Measurements from ENCODE around the gene TBC1D2B. TPM values are rescaled to one million over a fixed set of nuclear protein-coding genes. Genes with fewer than 3 reads are reported as not detected.

The TBC1D2B gene
- total and polyA plus RNA-seq, 5 donors from 2014 or later: 12.2 to 117 (median 17.6) TPM

GRCh38 chr15:78083687-78084448 lies 6.4 kb upstream of the TBC1D2B start:
- Mint-ChIP-seq H3K9me3 (no peaks in the 10 kb centered on the region), H3K36me3 (no peaks in the 10 kb centered on the region), H3K4me1 (peaks cover 0 to 6% (median 3%) of the 10 kb centered on the region in 4 donors), H3K27ac (no peak overlapping the region), H3K27me3 (no peaks in the 10 kb centered on the region), H3K4me3 (no peak overlapping the region)
- H3K36me3 ChIP-seq (ENCODE audit: control insufficient read depth, insufficient read depth, low read length): no peaks in the 10 kb centered on the region
- ATAC-seq (ENCODE audit: low read depth in 2 of 2): no peak
- H3K9me3 ChIP-seq (ENCODE audit: control insufficient read depth in 2 of 2, low read length in 2 of 2): no peaks in the 10 kb centered on the region
- no peaks in the 10 kb centered on the region for H3K4me1 ChIP-seq (ENCODE audit: control insufficient read depth, insufficient read depth, low read length, poor library complexity, severe bottlenecking)
- DNase-seq: peak in 1 of 3 donors; percentile 50
- H3K27me3 ChIP-seq (ENCODE audit: control insufficient read depth, insufficient read depth, low read length): no peaks in the 10 kb centered on the region
- no peak overlapping the region for H3K27ac ChIP-seq (ENCODE audit: insufficient read depth, low read length, poor library complexity, severe bottlenecking)
- no peak overlapping the region for H3K4me3 ChIP-seq (ENCODE audit: low read depth, low read length)

GRCh38 chr15:78083186-78083585 lies 5.7 kb upstream of the TBC1D2B start:
- ATAC-seq (ENCODE audit: low read depth in 2 of 2) (no peak), DNase-seq (no peak)
- no peak overlapping the region for H3K4me3 ChIP-seq (ENCODE audit: low read depth, low read length)
- no peaks in the 10 kb centered on the region for H3K36me3 Mint-ChIP-seq
- no peak overlapping the region for H3K27ac Mint-ChIP-seq
- no peaks in the 10 kb centered on the region for H3K27me3 Mint-ChIP-seq
- peaks cover 0 to 9% (median 5%) of the 10 kb centered on the region in 4 donors for H3K4me1 Mint-ChIP-seq
- H3K9me3 Mint-ChIP-seq: no peaks in the 10 kb centered on the region
- no peak overlapping the region for H3K27ac ChIP-seq (ENCODE audit: insufficient read depth, low read length, poor library complexity, severe bottlenecking)
- no peaks in the 10 kb centered on the region for H3K36me3 ChIP-seq (ENCODE audit: control insufficient read depth, insufficient read depth, low read length)
- no peaks in the 10 kb centered on the region for H3K27me3 ChIP-seq (ENCODE audit: control insufficient read depth, insufficient read depth, low read length)
- H3K4me3 Mint-ChIP-seq: no peak overlapping the region
- H3K4me1 ChIP-seq (ENCODE audit: control insufficient read depth, insufficient read depth, low read length, poor library complexity, severe bottlenecking): peaks cover 1% of the 10 kb centered on the region
- H3K9me3 ChIP-seq (ENCODE audit: control insufficient read depth in 2 of 2, low read length in 2 of 2): no peaks in the 10 kb centered on the region

GRCh38 chr15:78082743-78083110 lies 5.2 kb upstream of the TBC1D2B start:
- DNase-seq: no peak
- Histone ChIP-seq H3K36me3 (ENCODE audit: control insufficient read depth, insufficient read depth, low read length) (no peaks in the 10 kb centered on the region), H3K27me3 (ENCODE audit: control insufficient read depth, insufficient read depth, low read length) (no peaks in the 10 kb centered on the region), H3K9me3 (ENCODE audit: control insufficient read depth in 2 of 2, low read length in 2 of 2) (no peaks in the 10 kb centered on the region), H3K4me1 (ENCODE audit: control insufficient read depth, insufficient read depth, low read length, poor library complexity, severe bottlenecking) (peaks cover 6% of the 10 kb centered on the region), H3K4me3 (ENCODE audit: low read depth, low read length) (no peak overlapping the region), H3K27ac (ENCODE audit: insufficient read depth, low read length, poor library complexity, severe bottlenecking) (no peak overlapping the region)
- Mint-ChIP-seq H3K27ac (no peak overlapping the region), H3K4me3 (no peak overlapping the region), H3K9me3 (peaks cover 0 to 3% (median 0%) of the 10 kb centered on the region in 7 donors), H3K36me3 (no peaks in the 10 kb centered on the region), H3K27me3 (no peaks in the 10 kb centered on the region), H3K4me1 (peaks cover 0 to 13% (median 9%) of the 10 kb centered on the region in 4 donors)
- no peak for ATAC-seq (ENCODE audit: low read depth in 2 of 2)

- Mint-ChIP-seq H3K36me3 (no peaks in the 10 kb centered on the region), H3K4me3 (peak overlapping the region in 1 of 4 donors; percentile 48), H3K27ac (peak overlapping the region in 1 of 3 donors; percentile 45), H3K9me3 (peaks cover 0 to 3% (median 0%) of the 10 kb centered on the region in 7 donors), H3K4me1 (peaks cover 0 to 13% (median 9%) of the 10 kb centered on the region in 4 donors), H3K27me3 (no peaks in the 10 kb centered on the region)
- no peaks in the 10 kb centered on the region for H3K36me3 ChIP-seq (ENCODE audit: control insufficient read depth, insufficient read depth, low read length)
- H3K4me1 ChIP-seq (ENCODE audit: control insufficient read depth, insufficient read depth, low read length, poor library complexity, severe bottlenecking): peaks cover 7% of the 10 kb centered on the region
- no peak overlapping the region for H3K4me3 ChIP-seq (ENCODE audit: low read depth, low read length)
- no peaks in the 10 kb centered on the region for H3K27me3 ChIP-seq (ENCODE audit: control insufficient read depth, insufficient read depth, low read length)
- no peak for DNase-seq
- no peak for ATAC-seq (ENCODE audit: low read depth in 2 of 2)
- no peak overlapping the region for H3K27ac ChIP-seq (ENCODE audit: insufficient read depth, low read length, poor library complexity, severe bottlenecking)
- H3K9me3 ChIP-seq (ENCODE audit: control insufficient read depth in 2 of 2, low read length in 2 of 2): no peaks in the 10 kb centered on the region
Observed at GRCh38 chr15:78082106-78082742, 4.7 kb upstream of the TBC1D2B start.

- Histone ChIP-seq H3K4me1 (ENCODE audit: control insufficient read depth, insufficient read depth, low read length, poor library complexity, severe bottlenecking) (peaks cover 26% of the 10 kb centered on the region), H3K9me3 (ENCODE audit: control insufficient read depth in 2 of 2, low read length in 2 of 2) (no peaks in the 10 kb centered on the region), H3K4me3 (ENCODE audit: low read depth, low read length) (no peak overlapping the region), H3K36me3 (ENCODE audit: control insufficient read depth, insufficient read depth, low read length) (no peaks in the 10 kb centered on the region), H3K27me3 (ENCODE audit: control insufficient read depth, insufficient read depth, low read length) (no peaks in the 10 kb centered on the region), H3K27ac (ENCODE audit: insufficient read depth, low read length, poor library complexity, severe bottlenecking) (no peak overlapping the region)
- no peaks in the 10 kb centered on the region for H3K36me3 Mint-ChIP-seq
- H3K27me3 Mint-ChIP-seq: no peaks in the 10 kb centered on the region
- H3K27ac Mint-ChIP-seq: peak overlapping the region in 1 of 3 donors; percentile 81
- peaks cover 0 to 3% (median 0%) of the 10 kb centered on the region in 7 donors for H3K9me3 Mint-ChIP-seq
- ATAC-seq (ENCODE audit: low read depth in 2 of 2): no peak
- peaks cover 6 to 31% (median 19%) of the 10 kb centered on the region in 4 donors for H3K4me1 Mint-ChIP-seq
- peak overlapping the region in 2 of 4 donors; percentile 65 to 85 for H3K4me3 Mint-ChIP-seq
- DNase-seq: no peak
Observed at GRCh38 chr15:78080088-78080460, 2.6 kb upstream of the TBC1D2B start.

- H3K27me3 ChIP-seq (ENCODE audit: control insufficient read depth, insufficient read depth, low read length): no peaks in the 10 kb centered on the region
- Mint-ChIP-seq H3K36me3 (no peaks in the 10 kb centered on the region), H3K27me3 (no peaks in the 10 kb centered on the region), H3K9me3 (peaks cover 0 to 3% (median 0%) of the 10 kb centered on the region in 7 donors), H3K4me1 (peaks cover 8 to 31% (median 22%) of the 10 kb centered on the region in 4 donors), H3K4me3 (peak overlapping the region; percentile 10 to 85 (median 60)), H3K27ac (peak overlapping the region in 2 of 3 donors; percentile 65 to 81)
- no peaks in the 10 kb centered on the region for H3K9me3 ChIP-seq (ENCODE audit: control insufficient read depth in 2 of 2, low read length in 2 of 2)
- H3K4me1 ChIP-seq (ENCODE audit: control insufficient read depth, insufficient read depth, low read length, poor library complexity, severe bottlenecking): peaks cover 29% of the 10 kb centered on the region
- DNase-seq (no peak), ATAC-seq (ENCODE audit: low read depth in 2 of 2) (no peak)
- no peak overlapping the region for H3K27ac ChIP-seq (ENCODE audit: insufficient read depth, low read length, poor library complexity, severe bottlenecking)
- no peak overlapping the region for H3K4me3 ChIP-seq (ENCODE audit: low read depth, low read length)
- no peaks in the 10 kb centered on the region for H3K36me3 ChIP-seq (ENCODE audit: control insufficient read depth, insufficient read depth, low read length)
Observed at GRCh38 chr15:78079298-78080087, 2.0 kb upstream of the TBC1D2B start.

GRCh38 chr15:78077871-78078210 lies 330 bp upstream of the TBC1D2B start:
- Histone ChIP-seq H3K4me3 (ENCODE audit: low read depth, low read length) (peak overlapping the region; percentile 87), H3K27ac (ENCODE audit: insufficient read depth, low read length, poor library complexity, severe bottlenecking) (peak overlapping the region; percentile 60), H3K27me3 (ENCODE audit: control insufficient read depth, insufficient read depth, low read length) (no peaks in the 10 kb centered on the region), H3K36me3 (ENCODE audit: control insufficient read depth, insufficient read depth, low read length) (no peaks in the 10 kb centered on the region), H3K9me3 (ENCODE audit: control insufficient read depth in 2 of 2, low read length in 2 of 2) (no peaks in the 10 kb centered on the region), H3K4me1 (ENCODE audit: control insufficient read depth, insufficient read depth, low read length, poor library complexity, severe bottlenecking) (peaks cover 38% of the 10 kb centered on the region)
- Mint-ChIP-seq H3K36me3 (peaks cover 2% of the 10 kb centered on the region), H3K9me3 (peaks cover 0 to 3% (median 0%) of the 10 kb centered on the region in 7 donors), H3K27ac (peak overlapping the region; percentile 69 to 96 (median 89)), H3K4me1 (peaks cover 19 to 37% (median 28%) of the 10 kb centered on the region in 4 donors), H3K4me3 (peak overlapping the region; percentile 89 to 95 (median 94)), H3K27me3 (no peaks in the 10 kb centered on the region)
- DNase-seq (no peak), ATAC-seq (ENCODE audit: low read depth in 2 of 2) (peak; percentile 10 to 16)

Measured in CD4-positive, CD25-positive, alpha-beta regulatory T cell (primary cell).